ENCODE results near the gene TAS2R19. TPM values are rescaled to one million over a fixed set of nuclear protein-coding genes. Genes with fewer than 3 reads are reported as not detected.

The TAS2R19 gene
- total and polyA plus RNA-seq, 10 donors: 0.38 to 13.8 (median 7.9) TPM; not detected in 1

- Histone ChIP-seq H3K9me3 (no peaks in the 10 kb centered on the region), H3K27ac (no peak overlapping the region), H3K4me3 (no peak overlapping the region), H3K4me1 (no peaks in the 10 kb centered on the region), H3K36me3 (peaks cover 0 to 13% (median 0%) of the 10 kb centered on the region in 6 donors), H3K27me3 (replicated peaks in 1 of 7) (no peaks in the 10 kb centered on the region)
- intact Hi-C loops (cut with DNase I; ENCODE audit: low total_unique reads): no loop called here
- no peak for DNase-seq
- TF ChIP-seq POLR2A (IDR thresholded peaks at IDR 0.05): no peak
- no peak for TF ChIP-seq CTCF (IDR thresholded peaks at IDR 0.05 in 8 of 11, conservative IDR thresholded peaks at IDR 0.05 in 3 of 11)
- no peak for TF ChIP-seq POLR2AphosphoS5 (IDR thresholded peaks at IDR 0.05)
These were observed 8.2 kb downstream of the TAS2R19 start for GRCh38 chr12:11014234-11014633.

GRCh38 chr12:11007608-11008007 lies 14.8 kb downstream of the TAS2R19 start:
- no peak for TF ChIP-seq CTCF (IDR thresholded peaks at IDR 0.05 in 8 of 11, conservative IDR thresholded peaks at IDR 0.05 in 3 of 11)
- TF ChIP-seq POLR2AphosphoS5 (IDR thresholded peaks at IDR 0.05): no peak
- no peak for TF ChIP-seq POLR2A (IDR thresholded peaks at IDR 0.05)
- Histone ChIP-seq H3K36me3 (no peaks in the 10 kb centered on the region), H3K9me3 (no peaks in the 10 kb centered on the region), H3K4me3 (no peak overlapping the region), H3K4me1 (no peaks in the 10 kb centered on the region), H3K27me3 (replicated peaks in 1 of 7) (no peaks in the 10 kb centered on the region), H3K27ac (no peak overlapping the region)
- no peak for DNase-seq
- intact Hi-C loops (cut with DNase I; ENCODE audit: low total_unique reads): no loop called here
- 95 to 100% (median 98%) methylated on average over 1 of the region's 1 CpG for WGBS, 5 donors

- peaks cover 0 to 5% (median 0%) of the 10 kb centered on the region in 8 donors for H3K9me3 ChIP-seq
- TF ChIP-seq POLR2AphosphoS5 (IDR thresholded peaks at IDR 0.05) (no peak), POLR2A (IDR thresholded peaks at IDR 0.05) (no peak), CTCF (IDR thresholded peaks at IDR 0.05 in 8 of 11, conservative IDR thresholded peaks at IDR 0.05 in 3 of 11) (no peak)
- H3K4me1 ChIP-seq: no peaks in the 10 kb centered on the region
- no peak within 1 kb of the TSS for H3K4me3 ChIP-seq
- intact Hi-C loops (cut with DNase I; ENCODE audit: low total_unique reads): no loop called here
- no peak within 1 kb of the TSS for H3K27ac ChIP-seq
- DNase-seq: no peak
- peaks cover 0 to 21% (median 2%) of the 10 kb centered on the region in 6 donors for H3K36me3 ChIP-seq
- H3K27me3 ChIP-seq (replicated peaks in 1 of 7): no peaks in the 10 kb centered on the region
These were observed 24.2 kb downstream of the TAS2R19 start, which contains the start of gene TAS2R20 for GRCh38 chr12:10998204-10998603. Gene TAS2R20, minus strand, starts transcription at chr12:10998304. Its CDS starts 429 bp downstream, at chr12:10997875.

- peaks cover 0 to 11% (median 3%) of the 10 kb centered on the region in 8 donors for H3K9me3 ChIP-seq
- intact Hi-C loops (cut with DNase I; ENCODE audit: low total_unique reads): no loop called here
- no peaks in the 10 kb centered on the region for H3K27me3 ChIP-seq (replicated peaks in 1 of 7)
- no peaks in the 10 kb centered on the region for H3K4me1 ChIP-seq
- no peak overlapping the region for H3K4me3 ChIP-seq
- H3K27ac ChIP-seq: no peak overlapping the region
- TF ChIP-seq CTCF (IDR thresholded peaks at IDR 0.05 in 8 of 11, conservative IDR thresholded peaks at IDR 0.05 in 3 of 11): no peak
- no peak for TF ChIP-seq POLR2AphosphoS5 (IDR thresholded peaks at IDR 0.05)
- TF ChIP-seq POLR2A (IDR thresholded peaks at IDR 0.05): no peak
- no peak for DNase-seq
- peaks cover 0 to 21% (median 2%) of the 10 kb centered on the region in 6 donors for H3K36me3 ChIP-seq
- WGBS, 5 donors: 94 to 99% (median 96%) methylated on average over 3 of the region's 3 CpGs
These were observed 28.1 kb downstream of the TAS2R19 start for GRCh38 chr12:10994307-10994706.
